GM11168 (cell line): ENCODE data around the gene FYN.

Experiments
- in situ Hi-C: fragments of 300-500 bp; cut with MboI; formaldehyde crosslinking; loops from one replicate; pipeline ENCODE4 v1.12.0; 2022; ENCODE audit warnings: low sequenced_read_pairs; ENCODE audit not compliant: unreplicated experiment

FYN gene

DNA sequence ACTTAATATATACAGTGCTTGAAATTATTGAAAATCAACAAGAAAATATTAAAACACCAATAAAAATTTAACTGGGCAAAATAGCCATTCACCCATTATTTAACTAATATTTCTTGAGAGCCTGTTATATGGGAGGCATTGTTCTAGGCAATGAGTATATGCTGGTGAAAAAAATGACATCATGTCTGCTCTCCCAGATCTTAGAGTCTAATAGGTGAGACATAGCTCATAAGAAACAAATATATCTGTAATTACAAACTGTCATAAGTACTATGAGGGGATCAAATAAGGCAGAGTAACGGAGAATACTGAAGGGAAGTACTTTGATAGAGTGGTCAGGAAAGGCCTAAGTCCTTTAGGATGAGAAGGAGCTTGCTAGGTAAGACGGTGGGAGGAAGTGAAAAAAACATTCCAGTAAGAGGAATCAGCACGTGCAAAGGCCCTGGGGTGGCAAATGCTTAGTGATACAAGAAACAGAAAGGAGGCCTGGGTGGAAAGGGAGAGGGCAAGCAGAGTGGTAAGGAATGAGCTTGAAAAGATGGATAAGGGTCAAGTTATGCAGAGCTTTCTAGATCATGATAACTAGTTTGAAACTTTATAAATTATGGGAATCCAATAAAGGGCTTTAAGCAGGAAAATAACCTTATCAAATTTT lies 12.2 kb upstream of the FYN start:
- in situ Hi-C loops, result no loop called here

DNA sequence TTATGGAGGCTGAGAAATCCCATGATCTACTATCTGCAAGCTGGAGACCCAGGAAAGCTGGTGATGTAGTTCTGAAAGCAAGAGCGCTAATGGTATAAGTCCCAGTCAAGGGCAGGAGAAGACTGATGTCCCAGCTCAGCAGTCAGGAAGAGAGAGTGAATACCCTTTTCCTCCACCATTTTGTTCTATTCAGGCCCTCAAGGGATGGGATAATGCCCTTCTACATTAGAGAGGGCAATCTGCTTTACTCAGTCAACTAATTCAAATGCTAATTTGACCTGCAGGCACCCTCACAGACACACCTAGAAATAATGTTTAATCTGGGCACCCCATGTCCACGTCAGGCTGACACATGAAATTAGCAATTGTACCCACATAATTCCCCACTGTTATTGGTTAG lies 10.8 kb upstream of the FYN start:
- in situ Hi-C loops, result no loop called here

DNA sequence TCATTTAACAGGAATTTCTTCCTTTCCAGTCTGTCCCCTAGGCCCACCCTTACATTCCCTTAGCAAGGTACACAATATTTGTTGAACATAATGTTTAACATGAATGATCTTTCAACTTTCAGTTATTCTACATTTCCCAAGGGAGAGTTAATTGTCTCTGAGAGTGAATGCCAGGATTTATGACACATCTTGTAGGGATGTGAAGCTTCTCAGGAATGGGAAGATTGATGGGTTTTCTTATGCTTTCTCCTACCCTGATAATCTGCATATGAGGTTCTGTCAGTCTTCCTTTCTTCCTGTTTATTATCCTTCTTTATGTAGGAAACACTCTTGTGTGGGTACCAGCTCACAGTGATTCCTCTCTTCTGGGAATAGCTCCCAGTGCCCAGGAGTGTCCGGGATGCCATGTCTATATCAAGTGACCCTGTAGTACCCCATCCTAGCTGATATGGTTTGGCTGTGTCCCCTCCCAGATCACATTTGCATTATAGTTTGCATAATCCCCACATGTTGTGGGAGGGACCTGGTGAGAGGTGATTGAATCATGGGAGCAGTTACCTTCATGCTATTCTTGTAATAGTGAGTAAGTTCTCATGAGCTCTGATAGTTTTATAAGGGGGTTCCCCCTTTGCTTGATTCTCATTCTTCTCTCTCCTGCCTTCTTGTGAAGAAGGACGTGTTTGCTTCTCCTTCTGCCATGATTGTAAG lies 7.1 kb upstream of the FYN start:
- in situ Hi-C loops, result no loop called here

DNA sequence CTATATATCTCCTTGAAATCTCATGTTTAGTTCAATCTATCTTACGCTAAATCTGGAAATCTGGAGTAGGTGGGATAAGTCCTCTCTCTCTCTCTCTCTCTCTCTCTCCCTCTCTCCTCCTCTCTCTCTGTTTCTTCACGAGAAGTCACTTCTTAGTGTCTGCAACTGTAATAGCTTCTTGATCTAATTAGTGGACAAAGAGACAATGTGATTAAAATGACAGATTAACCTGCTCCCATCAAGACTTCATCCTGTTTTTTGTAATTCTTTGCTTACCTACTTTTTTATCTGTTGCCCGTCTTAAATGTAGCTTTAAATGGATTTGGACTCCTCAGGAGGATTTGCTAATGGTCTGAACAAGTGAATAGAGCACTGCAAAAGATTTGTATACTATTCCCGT lies 2.5 kb upstream of the FYN start:
- in situ Hi-C loops, result no loop called here

DNA sequence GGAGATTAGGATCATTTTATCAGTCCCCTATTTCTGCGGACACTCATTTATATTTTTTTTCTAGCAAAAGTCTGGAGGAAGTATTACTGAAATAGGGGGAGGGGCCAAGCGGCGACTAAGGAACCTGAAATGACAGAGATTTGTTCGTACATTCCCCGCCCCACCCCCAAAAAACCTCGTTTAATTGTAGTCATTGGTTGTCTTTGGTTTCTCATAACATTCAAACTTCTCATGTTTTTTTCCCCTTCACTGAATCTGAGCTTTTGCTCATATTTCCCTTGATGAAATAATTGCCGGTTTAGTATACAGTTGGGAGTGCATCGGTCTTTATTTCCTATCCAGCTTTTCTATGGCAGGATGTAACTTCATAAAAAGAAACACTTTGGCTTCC lies 768 bp upstream of the FYN start:
- in situ Hi-C loops, result no loop called here

DNA sequence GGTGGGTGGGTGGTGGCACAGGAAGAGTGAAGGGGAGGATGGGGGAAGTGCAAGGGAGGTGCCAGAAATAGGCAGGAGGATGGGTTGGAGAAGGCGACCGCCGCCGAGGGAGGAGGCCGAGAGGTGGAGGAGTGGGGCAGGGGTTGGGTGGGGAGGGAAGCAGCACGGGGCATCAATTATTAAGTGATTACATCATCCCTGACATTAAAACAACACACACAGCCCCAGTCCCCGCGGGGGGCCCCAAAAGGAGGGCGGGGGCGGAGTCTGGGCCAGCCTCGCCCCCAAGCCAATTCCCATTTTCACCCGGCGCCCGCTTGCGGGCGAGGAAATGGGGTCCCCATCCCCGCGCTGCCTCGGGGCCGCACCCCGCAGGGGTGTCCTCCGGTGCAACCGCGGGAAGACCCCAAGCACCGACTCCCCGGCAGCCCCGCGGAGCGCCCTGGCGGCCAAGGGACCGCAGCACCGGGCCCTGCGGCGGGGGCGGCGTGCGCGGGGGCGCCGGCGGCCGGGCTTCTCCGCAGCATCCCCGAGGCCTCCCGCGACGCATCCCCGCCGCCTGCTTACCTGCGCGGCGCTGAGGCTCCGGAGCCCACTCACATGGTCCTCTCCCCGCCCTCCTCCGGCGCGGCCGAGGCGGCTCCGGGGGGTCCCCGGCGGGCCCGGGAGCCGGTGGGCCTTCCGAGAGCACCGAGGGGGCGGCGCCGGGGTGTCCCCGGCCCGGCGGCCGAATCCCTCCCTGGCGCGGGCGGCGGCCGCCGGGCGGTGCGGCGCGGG lies 663 bp downstream of the FYN start:
- in situ Hi-C loops, result no loop called here

DNA sequence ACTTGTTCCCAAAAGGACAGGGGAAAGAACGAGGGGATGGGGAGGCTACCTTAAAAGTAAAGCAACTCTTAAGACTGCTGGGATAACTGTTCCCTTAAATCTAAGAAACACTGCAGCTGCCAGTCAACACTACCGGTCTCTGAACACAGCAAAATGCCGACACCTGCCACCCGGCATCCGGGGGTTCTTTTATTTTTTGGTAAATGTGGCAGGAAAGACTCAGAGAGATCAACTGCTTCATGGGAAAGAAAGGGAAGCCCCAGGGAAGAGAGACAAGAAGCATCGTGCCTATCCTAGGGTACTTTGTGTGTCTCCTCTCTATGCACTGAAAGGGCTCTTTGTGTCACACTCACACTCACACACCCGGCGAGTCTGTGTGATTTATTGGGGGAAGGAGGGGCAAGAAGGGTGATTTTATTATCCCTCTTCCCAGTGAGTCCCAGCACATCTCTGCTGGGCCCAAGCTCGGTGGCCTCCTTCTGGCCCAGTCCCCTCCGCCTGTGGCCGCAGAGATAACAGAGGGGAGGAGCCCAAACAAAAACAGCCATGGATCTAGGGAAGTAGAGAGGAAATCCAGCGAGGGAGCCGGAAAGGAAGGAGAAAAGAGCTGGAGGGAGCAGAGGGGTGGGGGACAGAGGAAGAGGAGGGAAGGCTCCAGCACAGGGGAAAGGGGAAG lies 1.4 kb downstream of the FYN start:
- in situ Hi-C loops, result no loop called here

DNA sequence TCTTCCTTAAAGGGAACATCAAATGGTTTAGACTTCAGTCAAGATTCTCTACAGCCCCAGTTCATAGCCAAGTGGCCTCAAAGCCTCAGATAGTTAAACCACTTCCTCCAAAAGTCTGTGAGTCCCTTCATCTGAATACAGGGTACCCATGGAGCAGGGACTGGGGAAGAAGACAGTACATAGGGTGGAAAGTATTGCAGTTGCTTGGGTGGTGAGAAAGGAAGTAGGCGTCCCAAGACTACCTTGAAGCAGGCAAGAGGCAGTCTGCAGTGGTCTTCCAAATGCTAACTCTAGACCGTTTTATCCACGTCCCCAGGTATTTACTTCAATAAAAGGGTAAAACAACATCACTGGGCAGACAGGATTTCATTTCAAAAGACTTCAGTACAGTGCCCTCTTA lies 2.0 kb downstream of the FYN start:
- in situ Hi-C loops, result no loop called here

DNA sequence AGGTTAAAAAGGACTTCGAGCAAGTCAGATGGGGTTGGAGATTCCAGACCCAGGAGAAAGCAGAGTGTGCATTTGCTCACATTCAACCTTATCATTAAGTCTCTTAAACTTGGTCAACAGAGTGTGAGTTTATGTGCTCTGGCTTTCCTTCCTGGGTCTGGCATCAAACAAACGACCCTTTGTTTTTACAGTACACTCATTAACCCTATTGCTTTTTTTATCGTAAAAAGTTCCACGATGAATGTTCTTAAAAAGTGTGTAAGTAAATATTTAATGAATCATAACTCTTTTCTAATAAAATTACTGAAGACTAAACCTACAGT lies 2.5 kb downstream of the FYN start:
- in situ Hi-C loops, result no loop called here

DNA sequence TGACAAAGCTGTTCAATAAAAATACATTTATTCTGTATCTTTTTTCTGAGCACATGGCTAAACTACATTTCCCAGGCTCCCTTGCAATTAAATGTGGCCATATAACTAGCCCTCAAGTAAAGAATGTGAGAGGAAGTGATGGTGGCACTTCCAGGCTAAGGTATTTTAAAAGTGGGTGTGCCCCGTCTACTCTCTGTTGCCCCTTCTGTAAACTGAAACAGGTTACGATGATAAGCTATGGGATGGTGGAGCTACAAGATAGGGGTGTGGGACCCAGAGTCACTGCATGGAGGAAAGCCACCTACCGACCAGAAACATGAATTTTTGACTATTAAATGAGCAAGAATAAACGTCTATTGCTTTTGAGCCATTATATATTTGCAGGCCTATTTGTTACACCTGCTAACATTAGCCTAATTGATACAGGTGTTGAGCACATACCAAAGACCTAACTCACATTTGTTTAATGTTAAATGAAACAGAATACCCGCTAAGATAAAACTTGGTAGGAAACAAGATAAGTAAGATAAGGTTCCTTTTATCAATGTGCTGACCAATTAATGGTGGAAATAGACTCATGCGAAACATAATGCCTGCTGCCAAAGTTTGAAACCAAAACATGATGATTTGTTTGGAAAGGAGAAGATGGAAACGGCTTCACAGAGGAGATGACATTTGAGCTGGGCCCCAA lies 3.1 kb downstream of the FYN start:
- in situ Hi-C loops, result no loop called here

DNA sequence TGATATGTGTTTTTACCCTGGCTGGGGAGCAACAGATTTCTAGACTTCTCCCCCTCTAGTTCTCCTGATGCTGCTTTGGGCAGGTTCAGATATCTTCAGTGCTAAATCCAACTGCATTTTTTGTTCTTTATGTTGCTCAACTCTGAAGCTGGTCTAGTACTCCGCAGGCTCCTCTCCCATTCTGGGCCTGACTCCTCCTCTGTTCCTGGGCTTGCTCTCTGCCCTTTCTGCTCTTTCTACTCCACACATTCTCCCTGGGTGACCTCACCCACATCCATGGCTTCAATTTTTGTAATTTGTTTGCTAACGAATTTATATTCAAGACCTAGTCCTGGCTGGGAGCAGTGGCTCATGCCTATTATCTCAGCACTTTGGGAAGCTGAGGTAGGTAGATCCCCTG lies 6.4 kb downstream of the FYN start:
- in situ Hi-C loops, result loop anchor here (10.0 kb wide), 1 partner anchor 142 kb away; no protein-coding TSS in a partner anchor

DNA sequence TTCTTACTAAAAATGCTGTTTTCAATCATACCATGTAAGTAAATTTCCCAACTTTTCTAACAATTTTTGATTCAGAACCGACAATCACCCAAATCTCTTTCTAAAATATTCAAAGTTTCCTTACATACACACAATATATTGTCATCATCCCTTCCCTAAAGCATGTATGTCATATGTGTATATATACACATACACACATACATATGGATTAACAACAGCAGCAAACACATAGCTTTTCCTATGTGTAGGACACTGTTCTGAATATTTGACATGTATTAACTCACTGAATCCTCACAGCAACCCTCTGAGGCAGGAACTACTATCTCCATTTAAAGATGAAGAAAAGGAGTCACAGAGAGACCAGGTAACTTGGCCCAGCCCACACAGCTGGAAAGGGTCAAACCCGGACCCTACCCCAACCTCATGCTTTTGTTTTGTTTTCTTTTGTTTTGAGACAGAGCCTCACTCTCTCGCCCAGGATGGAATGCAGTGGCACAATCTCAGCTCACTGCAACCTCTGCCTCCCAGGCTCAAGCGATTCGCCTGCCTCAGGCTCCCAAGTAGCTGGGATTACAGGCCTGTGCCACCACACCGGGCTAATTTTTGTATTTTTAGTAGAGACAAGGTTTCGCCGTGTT lies 7.2 kb downstream of the FYN start:
- in situ Hi-C loops, result loop anchor here (10.0 kb wide), 1 partner anchor 141 kb away; no protein-coding TSS in a partner anchor

DNA sequence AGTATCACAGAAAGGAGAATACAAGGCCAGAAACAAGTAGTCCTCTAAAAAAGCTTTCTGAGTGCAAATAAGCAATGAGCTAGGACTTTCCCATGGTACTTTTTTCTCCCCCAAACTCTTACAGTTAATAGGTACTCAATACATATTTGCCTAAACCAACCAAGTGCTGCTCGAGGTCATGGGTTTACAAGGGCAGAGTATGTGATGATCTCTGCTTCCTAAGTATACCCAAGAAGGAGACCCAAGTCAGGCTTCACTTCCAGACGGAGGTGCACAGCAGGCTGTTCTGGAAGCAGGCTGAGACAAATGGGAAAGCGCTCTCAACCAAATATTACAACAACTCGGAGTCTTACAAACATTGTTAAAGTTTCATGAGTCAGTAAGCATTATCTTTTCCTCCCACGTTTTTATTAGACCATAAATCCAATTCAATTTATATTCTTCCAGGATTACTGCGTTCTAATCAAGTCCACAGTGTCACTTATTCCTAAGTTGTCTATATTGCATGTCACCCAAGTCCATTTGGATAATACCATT lies 8.1 kb downstream of the FYN start:
- in situ Hi-C loops, result loop anchor here (10.0 kb wide), 1 partner anchor 140 kb away; no protein-coding TSS in a partner anchor

DNA sequence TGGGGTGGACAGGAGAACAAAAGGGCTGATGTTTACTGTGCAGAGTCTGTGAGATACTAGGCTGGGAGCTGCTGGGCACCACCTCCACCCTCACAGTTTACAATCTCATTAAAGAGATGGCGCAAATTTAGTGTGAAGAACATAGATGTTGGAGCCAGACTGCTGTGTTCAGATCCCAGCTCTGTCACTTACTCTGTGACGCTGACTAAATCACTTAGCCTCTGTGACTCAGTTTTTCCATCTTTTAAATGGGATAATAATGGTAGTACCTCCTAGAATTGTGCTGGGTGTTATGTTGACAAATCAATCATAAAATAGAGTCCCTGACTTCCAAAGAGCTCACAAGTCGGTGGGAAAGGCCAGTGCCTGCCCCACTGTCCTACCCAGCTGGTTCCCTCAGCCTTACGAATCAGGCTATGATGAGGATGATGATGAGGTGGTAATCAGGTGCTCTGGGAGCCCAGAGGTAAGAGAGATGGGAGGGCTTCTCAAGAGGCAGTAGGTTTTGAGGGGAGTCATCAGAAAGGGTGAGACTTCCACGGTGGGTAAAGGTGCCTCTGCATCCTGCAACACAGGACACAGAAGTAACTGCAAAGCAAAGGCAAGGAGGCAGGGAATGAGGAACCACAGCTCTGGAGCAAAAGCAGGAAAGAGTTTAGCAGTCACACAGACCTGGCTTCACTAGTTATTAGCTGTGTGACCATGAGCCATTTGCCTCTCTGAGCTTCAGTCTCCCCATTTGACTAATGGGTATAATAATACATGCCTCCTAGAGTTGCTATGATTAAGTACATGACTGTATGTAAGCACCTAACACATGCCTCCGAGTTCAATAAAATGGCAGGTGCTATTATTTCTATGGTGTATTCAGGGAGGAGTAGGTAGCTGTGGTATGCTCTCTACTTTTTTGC lies 8.9 kb downstream of the FYN start:
- in situ Hi-C loops, result loop anchor here (10.0 kb wide), 1 partner anchor 140 kb away; no protein-coding TSS in a partner anchor

DNA sequence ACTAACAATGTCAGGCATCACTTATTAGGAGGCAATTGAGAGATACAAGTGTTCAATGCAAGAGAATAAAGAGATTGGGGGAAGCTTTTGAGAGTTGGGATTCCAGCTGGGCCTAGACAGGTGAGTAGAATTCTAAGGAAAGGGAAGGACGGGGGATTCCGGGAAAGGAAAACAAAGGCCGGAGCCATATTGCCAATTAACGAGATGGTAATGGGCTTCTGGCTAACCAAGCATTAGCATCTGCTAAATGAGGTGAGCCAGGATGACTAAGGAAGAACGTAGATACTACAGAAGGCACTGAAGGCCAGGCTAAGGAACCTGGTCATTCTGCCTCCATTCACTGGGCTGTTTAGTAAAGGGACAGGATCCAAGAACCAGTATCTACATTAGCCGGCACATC lies 10.5 kb downstream of the FYN start:
- in situ Hi-C loops, result loop anchor here (10.0 kb wide), 1 partner anchor 138 kb away; no protein-coding TSS in a partner anchor

DNA sequence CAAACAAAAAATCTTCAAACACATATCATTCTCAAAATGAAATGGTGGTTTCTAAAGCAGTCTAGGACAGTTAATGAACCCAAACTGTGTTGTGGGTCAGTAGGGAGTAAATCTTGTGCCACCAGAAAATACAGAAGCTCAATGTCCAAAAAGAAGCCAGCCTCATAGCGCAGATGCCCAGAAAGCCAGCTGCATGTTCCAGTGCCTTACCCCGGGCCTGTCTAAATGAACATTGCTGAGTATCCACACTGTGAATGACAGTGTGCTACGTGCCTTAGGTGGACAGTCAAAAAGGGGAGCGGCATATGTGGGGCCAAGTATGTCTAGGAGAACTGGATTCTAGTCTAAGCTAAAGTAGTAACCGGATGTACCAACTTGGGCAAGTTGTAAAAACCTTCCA lies 10.9 kb downstream of the FYN start:
- in situ Hi-C loops, result loop anchor here (10.0 kb wide), 1 partner anchor 138 kb away; no protein-coding TSS in a partner anchor

DNA sequence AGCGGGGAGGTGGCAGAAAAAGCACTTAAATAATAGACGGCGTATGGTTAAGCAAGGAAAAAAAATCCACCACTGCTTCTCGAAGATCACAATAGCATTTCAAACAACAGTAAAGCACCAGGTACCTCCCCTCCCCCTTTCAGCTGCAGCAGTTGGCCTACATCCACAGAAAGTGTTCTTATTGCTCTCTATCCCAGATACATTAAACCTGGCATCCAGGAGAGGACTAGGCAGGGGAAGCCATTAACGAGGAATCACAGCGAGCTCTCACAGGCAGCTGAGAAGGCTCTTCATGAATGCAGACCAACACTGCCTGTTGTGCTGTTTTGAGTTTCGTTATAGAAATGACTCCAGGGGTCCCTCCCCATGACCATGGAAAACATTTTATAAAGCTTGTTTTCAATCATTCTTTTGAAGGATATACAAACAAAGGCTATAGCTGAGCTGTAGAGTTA lies 11.8 kb downstream of the FYN start:
- in situ Hi-C loops, result loop anchor here (10.0 kb wide), 1 partner anchor 137 kb away; no protein-coding TSS in a partner anchor

DNA sequence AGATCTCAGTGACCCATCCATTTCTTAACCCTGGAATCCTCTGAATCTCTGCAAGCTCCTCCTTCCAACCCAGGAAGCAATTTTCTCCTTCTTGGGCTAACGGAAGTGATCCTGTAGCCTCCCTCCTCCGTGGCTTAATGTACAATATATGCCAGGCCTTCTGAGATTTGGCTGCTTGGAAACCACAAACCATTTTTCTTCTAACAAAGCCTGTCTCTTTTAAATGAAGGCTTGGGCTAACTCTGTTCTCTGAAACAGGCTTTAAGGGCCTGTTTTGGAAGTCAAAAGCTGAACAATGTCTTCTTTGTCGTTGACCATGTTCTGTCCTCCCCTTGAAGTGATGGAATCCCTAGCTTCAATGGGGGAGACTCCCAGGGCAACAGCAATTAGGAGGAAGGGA lies 14.9 kb downstream of the FYN start:
- in situ Hi-C loops, result no loop called here
